ENCODE measurements around the gene TTC38.

TTC38 gene

GRCh38 chr22:46267431-46268279 is at the start of gene TTC38:
Gene TTC38 (plus strand): TSS chr22:46268008. CDS start chr22:46268040, 32 bp downstream.
- DNase-seq = peak; percentile 48

DNA sequence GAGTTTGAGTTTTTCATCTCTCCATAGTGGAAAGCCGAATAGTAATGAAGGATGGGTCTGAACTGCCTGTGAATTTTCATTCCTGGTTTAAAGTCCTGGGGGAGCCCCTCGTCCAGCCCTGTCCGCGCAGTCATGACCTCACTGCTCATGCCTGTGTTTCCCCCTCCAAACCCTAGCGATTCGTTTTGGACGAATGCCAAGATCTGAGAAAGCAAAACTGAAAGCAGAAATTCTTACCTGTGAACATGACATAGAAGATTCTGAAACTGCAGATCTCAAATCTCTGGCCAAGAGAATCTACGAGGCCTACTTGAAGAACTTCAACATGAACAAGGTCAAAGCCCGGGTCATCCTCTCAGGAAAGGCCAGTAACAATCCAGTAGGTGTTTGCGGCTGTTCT is 48.2 kb upstream of the TTC38 start:
- no peak for DNase-seq

DNA sequence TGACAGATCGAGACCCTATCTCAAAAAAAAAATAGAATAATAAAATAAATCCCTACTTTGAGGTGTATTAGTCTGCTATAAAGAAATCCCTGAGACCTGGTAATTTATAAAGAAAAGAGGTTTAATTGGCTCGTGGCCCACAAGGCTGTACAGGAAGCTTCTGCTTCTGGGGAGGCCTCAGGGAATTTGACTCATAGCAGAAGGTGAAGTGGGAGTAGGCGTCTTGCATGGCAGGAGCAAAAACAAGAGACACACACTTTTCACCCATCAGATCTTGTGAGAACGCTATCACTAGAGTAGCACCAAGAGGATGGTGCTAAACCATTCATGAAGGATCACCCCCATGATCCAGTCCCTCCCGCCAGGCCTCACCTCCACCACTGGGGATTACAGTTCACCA is 46.9 kb upstream of the TTC38 start:
- no peak for DNase-seq

- DNase-seq = no peak
Measured at GRCh38 chr22:46224044-46224897, 43.5 kb upstream of the TTC38 start.

GRCh38 chr22:46224898-46225290 is 42.9 kb upstream of the TTC38 start:
- DNase-seq = no peak

- no peak for DNase-seq
Measured at GRCh38 chr22:46225631-46226030, 42.2 kb upstream of the TTC38 start.

DNA sequence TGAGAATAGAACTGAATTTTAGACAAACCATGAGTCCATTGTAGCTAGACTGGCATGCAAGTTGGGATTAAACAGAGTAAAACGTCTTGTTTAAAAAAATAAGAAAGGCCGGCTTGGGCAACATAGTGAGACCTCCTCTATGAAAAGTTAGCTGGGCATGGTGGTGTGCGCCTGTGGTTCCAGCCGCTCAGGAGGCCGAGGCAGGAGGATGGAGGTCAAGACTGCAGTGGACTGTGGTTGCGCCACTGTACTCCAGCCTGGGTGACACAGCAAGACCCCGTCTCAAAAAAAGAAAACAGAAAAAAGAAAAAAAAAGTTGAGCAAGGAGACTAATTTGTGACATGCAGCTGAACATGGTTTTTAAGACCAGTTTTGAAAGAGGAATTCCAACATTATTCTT is 41.2 kb upstream of the TTC38 start:
- no peak for DNase-seq

DNA sequence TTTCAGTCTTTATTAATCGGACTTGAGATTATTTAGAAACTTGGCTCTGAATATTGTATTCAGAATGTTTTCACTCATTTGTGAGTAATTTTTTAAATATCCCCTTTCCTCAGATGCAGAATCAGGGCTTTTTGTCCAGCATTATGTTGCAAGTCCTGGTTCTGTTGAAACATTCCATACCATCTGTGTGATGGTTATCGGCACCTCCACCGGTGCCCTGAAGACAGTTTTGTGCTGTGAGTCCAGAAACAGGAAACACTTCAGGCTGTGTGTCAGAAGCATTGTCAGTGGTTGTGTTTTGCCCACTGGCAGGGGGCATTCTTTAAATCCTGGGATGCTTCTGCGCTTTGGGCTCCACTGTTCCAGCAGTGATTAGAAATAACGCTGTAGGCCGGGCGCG is 38.1 kb upstream of the TTC38 start:
- DNase-seq = no peak

- DNase-seq = no peak
Measured at GRCh38 chr22:46230262-46230901, 37.4 kb upstream of the TTC38 start.

DNA sequence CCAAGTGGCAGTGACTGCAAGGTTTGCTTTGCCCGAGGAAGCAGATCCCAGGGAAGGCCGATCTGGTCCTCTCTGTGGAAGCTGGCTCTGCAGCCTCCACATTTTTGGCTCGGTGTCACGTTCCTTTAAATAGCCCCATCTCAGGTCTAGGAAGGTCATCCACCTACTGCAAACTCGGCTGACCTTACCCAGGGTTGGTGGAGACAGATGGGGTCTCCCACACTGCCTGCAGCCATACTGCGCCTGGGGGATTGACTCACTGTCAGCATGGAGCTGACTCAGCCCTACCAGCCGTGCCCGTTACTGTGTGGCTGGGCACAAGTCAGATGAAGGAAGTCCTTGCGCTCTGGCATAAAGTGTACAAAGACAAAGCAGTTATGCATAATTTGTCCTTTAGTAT is 34.6 kb upstream of the TTC38 start:
- DNase-seq = no peak

GRCh38 chr22:46234969-46235368 is 32.8 kb upstream of the TTC38 start:
- DNase-seq = no peak

DNA sequence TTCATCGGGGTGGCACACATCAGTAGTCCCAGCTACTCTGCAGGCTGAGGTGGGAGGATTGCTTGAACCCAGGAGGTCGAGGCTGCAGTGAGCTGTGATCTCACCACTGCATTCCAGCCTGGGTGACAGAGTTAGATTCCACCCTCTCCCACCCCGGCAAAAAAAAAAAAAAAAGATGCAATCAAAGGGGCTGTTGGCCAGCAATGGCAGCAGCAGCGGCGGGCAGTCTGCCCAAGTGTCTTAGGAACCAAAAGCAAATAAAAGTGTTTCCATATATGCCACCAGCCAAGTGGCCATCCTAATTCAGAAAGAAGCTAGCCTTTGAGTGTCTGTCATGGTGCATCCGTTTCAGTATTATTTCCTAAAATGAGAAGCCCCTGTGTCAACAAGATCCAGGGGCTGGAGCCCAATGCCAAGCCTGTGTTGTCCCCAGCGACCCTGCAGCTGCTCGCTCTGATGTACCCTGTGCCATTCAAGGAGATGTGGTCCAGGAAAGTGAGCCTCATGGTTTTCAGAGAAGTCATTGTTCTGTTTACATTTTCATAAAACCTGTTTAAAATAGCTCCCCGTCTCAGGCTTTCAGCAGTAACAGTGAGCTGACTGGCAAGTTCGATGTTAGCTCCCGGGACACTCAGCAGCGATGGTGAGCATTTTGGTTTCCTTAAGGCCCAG is 30.2 kb upstream of the TTC38 start:
- no peak for DNase-seq

- DNase-seq = no peak
Measured at GRCh38 chr22:46238541-46238940, 29.3 kb upstream of the TTC38 start.

DNA sequence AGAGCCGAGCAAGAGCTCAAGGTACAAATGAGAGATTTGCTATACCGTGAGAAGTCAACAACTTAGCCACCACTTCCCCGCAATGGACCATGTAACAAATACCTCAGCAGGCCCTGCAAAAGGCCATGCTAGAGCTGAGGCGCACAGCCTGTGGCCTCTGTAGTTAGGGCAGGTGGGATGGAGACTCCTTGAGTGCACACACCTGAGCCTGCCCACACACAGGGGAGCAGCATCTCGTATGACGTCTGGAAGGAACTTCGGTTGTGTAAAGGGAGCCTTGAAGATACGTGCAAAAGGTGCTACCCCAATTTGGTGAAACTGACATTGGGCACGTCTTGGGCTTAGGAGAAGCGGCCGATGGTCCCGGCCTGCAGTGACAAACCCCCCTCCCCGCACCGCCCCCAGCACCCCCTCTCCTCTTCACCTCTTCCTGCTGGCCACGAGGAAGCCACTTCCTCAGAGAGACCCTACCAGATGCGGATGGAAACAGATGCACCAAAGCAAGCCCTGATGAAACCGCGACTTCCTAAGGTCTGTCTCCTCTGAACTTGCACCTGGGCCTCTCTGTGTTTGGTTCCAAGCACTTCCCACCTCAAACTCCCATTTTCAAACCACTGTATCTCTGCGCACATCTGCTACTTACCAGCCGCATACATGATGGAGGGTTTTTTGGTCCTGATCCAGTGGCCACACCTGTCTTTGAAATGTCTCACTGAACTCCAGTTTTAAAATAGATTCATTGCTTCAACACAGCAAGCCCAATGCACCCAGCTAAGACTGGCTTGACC is 28.4 kb upstream of the TTC38 start:
- DNase-seq = no peak

DNA sequence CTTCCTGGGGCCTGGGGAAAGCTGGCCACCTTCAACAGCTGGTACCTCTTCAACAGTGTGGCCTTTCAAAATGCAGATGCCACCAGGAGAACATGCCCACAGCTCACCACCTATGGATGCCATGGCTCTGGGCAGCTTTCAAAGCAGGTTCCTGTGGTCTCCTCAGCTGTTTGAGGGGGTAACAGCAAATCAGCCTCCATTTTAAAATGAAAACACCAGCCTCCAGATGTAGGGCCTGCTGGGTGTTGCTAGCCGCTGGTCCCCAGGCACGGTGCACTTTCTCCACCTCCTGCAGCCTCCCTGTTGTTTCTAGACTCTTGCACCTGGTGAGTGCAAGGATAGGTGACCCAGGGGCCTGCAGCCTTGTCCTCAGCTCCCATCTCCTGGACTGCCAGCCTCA is 27.7 kb upstream of the TTC38 start:
- DNase-seq = no peak

GRCh38 chr22:46240506-46240905 is 27.3 kb upstream of the TTC38 start:
- no peak for DNase-seq

GRCh38 chr22:46240907-46241306 is 26.9 kb upstream of the TTC38 start:
- DNase-seq = no peak

DNA sequence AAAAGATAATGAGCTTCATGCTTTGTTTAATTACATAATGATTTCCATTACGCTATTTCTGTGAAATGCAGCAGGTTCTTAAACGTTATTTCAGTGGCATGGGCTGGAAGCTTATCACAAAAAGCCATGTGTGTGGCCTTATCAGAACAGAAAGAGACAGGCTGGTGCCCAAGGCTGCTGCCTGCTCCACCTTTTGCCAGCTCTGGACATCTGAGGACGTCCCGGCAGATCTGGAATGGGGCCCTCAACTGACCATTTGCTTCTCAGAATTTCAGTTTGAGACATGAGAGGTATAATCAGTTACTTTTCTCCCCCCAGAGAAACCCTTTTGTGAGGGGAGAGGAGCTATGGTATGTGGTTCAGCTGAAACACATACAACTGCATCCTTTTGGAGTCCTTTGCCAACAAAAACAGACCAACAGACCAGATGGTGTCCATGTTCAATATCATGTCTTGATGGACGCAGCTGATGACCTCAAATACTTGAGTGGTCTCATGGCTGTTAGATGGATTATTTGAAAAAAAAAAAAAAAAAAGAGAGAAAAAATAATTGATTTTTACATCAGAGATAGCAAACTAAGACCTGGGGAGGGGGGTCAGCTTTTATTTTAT is 26.3 kb upstream of the TTC38 start:
- no peak for DNase-seq

- DNase-seq = no peak
Measured at GRCh38 chr22:46242076-46242475, 25.7 kb upstream of the TTC38 start.

DNA sequence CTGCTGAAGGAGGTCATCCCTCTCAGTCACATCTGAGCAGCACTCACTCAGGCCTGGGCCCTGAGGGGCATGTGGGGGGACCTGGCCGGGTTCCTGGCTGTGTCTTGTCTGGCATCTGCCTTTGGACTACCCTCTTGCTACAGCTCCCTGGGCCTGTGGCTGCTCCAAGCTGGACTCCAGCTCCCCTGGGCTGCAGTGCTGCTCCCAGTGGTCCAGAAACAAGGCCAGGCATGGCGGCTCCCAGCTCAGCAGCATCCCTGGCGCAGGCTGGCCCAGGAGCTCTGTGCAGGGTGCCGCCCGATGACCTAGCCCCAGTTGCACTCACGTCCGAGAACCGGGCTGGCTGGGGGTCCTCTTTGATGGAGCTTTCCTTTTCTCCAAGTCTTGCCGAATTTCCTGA is 23.0 kb upstream of the TTC38 start:
- no peak for DNase-seq

GRCh38 chr22:46245511-46245910 is 22.3 kb upstream of the TTC38 start:
- DNase-seq = no peak

DNA sequence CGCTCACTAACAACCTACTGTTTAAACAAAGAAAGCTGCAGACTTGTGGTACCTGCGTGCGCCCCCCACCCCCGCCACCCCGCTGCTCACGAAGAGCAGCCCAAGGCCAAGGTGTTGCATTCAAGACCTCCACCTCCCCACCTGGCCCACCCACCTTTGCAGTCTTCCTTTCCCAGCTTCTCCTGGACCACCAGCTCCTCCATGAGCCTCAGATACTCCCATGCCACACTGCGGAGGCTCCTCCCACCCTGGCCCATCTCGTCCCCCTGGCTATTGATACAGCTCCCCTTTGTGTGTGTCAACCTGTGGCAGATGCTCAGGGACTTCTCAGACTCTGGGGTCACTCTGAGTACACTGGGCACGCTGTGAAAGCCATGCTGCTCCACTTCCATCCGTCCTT is 21.6 kb upstream of the TTC38 start:
- DNase-seq = no peak
